Endometrium (tissue), 2 donors: ENCODE results near the gene KRTAP22-1.

Experiments used
- FAIRE-seq: peaks from 2 replicates; lab custom pipeline; 2012; peaks lifted over from hg19 to GRCh38; lab: Jason Lieb, UNC
- donor health status: control.
- donor health status: control.

KRTAP22-1 gene

GRCh38 chr21:30625449-30626165 is 24.7 kb downstream of the KRTAP22-1 start:
- FAIRE-seq = no peak

- no peak for FAIRE-seq
Measured at GRCh38 chr21:30628109-30628508, 27.2 kb downstream of the KRTAP22-1 start.

GRCh38 chr21:30629200-30629599 is 28.3 kb downstream of the KRTAP22-1 start:
- no peak for FAIRE-seq

- FAIRE-seq = no peak
Measured at GRCh38 chr21:30634906-30635305, 34.0 kb downstream of the KRTAP22-1 start, which contains the start of gene KRTAP20-2. Gene KRTAP20-2 (plus strand): TSS chr21:30635206. CDS start chr21:30635264, 58 bp downstream.

GRCh38 chr21:30638686-30639085 is 37.8 kb downstream of the KRTAP22-1 start:
- no peak for FAIRE-seq

- FAIRE-seq = no peak
Measured at GRCh38 chr21:30642564-30642963, 41.7 kb downstream of the KRTAP22-1 start, which contains the start of gene KRTAP20-3. Gene KRTAP20-3 (plus strand): TSS chr21:30642864.

GRCh38 chr21:30646904-30647414 is 46.1 kb downstream of the KRTAP22-1 start:
- FAIRE-seq = no peak
